Glutamatergic neuron (in vitro differentiated cells): ENCODE results near the gene APOL2. TPM values are rescaled to one million over a fixed set of nuclear protein-coding genes. Genes with fewer than 3 reads are reported as not detected.
"Not testable (repeated sequence)": the region's sequence is repeated elsewhere in the genome, so short reads cannot be mapped to it uniquely, and the experiment has no call there.

Experiments
- DNase-seq: peaks from one replicate; pipeline ENCODE4 v3.0.0; 2022
- H3K27ac Mint-ChIP-seq: one replicate; pipeline ENCODE4 v1.8.0; 2020; ENCODE audit warnings: mild to moderate bottlenecking, mixed read lengths, inconsistent platforms; ENCODE audit not compliant: unreplicated experiment
- H3K27me3 Mint-ChIP-seq: one replicate; pipeline ENCODE4 v1.8.0; 2020; ENCODE audit warnings: mild to moderate bottlenecking, moderate library complexity, mixed read lengths, inconsistent platforms; ENCODE audit not compliant: unreplicated experiment
- H3K36me3 Mint-ChIP-seq: one replicate; pipeline ENCODE4 v1.8.0; 2020; ENCODE audit warnings: mild to moderate bottlenecking, mixed read lengths, inconsistent platforms; ENCODE audit not compliant: unreplicated experiment
- H3K4me1 Mint-ChIP-seq: one replicate; pipeline ENCODE4 v1.8.0; 2020; ENCODE audit warnings: mild to moderate bottlenecking, low read depth, mixed read lengths, inconsistent platforms; ENCODE audit not compliant: unreplicated experiment
- H3K4me3 Mint-ChIP-seq: one replicate; pipeline ENCODE4 v1.8.0; 2020; ENCODE audit warnings: mild to moderate bottlenecking, mixed read lengths, inconsistent platforms; ENCODE audit not compliant: unreplicated experiment
- H3K9me3 Mint-ChIP-seq: one replicate; pipeline ENCODE4 v1.8.0; 2020; ENCODE audit warnings: mild to moderate bottlenecking, moderate library complexity, mixed read lengths, inconsistent platforms; ENCODE audit not compliant: unreplicated experiment
- total RNA-seq: library from RNA; stranded (reverse); fragmentation: NEBNext Ultra II Directional; extraction: Animal tissue kit (Norgen Biotek cat#: 25700); gene quantifications from one replicate; pipeline ENCODE4 v1.2.1, GENCODE V29; 2021; ENCODE audit not compliant: unreplicated experiment
- TF ChIP-seq, protein P1 (sequence below): fragments of 200-600 bp; sonication (generic); IDR thresholded peaks from one replicate; pipeline ENCODE4 v1.5.0; 2021; ENCODE audit not compliant: partially characterized antibody, unreplicated experiment

Gene APOL2
- total RNA-seq, 1 donor from 2014 or later, result not detected

DNA sequence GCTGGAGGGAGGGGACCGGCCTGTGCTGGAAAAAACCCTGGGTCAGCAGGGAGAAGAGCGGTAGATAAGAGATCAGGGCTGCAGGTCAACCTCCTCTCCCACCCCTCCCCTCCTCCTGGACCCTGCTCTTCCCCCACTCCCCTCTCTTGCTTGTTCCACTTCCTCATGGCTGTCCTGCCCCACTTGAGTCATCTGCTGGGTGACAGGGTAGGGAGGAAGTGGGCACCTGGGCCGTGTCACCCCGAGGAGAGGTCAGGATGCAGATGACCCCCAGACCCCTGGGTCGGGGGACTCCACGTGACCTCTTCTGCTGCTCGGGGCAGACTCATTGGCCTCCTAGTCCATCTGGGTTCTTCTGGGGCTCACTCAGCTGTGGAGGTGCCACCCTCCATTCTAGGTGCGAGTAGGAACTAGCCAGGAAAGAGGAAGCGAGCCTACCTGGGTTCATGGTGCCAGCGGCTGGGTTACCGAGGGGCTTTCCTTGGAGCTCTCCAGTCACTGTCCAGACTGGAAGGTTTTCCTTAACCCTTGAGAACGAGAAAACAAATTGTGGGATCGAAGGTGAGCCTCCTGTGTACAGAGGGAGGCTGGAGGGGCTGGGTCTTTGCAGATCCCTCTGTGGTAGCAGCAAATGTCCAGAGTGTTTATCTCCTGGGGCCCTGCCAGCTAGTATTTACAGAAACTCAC, 6.5 kb downstream of the APOL2 start:
- H3K27ac Mint-ChIP-seq, result no peak overlapping the region
- H3K4me1 Mint-ChIP-seq, result no peaks in the 10 kb centered on the region
- no peak overlapping the region for H3K4me3 Mint-ChIP-seq
- H3K9me3 Mint-ChIP-seq, result no peaks in the 10 kb centered on the region
- TF ChIP-seq, protein P1, sequence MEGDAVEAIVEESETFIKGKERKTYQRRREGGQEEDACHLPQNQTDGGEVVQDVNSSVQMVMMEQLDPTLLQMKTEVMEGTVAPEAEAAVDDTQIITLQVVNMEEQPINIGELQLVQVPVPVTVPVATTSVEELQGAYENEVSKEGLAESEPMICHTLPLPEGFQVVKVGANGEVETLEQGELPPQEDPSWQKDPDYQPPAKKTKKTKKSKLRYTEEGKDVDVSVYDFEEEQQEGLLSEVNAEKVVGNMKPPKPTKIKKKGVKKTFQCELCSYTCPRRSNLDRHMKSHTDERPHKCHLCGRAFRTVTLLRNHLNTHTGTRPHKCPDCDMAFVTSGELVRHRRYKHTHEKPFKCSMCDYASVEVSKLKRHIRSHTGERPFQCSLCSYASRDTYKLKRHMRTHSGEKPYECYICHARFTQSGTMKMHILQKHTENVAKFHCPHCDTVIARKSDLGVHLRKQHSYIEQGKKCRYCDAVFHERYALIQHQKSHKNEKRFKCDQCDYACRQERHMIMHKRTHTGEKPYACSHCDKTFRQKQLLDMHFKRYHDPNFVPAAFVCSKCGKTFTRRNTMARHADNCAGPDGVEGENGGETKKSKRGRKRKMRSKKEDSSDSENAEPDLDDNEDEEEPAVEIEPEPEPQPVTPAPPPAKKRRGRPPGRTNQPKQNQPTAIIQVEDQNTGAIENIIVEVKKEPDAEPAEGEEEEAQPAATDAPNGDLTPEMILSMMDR, result no peak
- no peaks in the 10 kb centered on the region for H3K27me3 Mint-ChIP-seq
- no peak for DNase-seq
- peaks cover 9% of the 10 kb centered on the region for H3K36me3 Mint-ChIP-seq

DNA sequence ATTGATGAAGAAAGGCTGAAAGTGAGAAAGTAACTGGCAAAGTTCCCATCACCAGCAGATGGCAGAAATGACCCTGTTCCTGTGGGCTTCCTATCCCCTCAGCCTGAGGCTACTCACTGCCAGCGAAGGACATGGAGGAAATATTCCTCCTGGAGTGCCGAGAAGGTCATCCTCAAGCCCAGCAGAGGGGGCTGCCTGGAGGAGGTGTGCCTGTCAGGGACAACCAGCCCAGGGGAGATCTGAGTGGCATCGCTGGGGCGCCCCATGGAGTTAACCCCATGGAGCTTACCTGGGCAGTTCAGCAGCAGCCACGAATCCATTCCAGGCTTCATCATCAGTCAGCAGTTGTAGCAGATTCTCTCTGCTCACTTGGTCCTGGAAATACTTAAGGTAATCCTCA, 8.3 kb downstream of the APOL2 start:
- H3K27me3 Mint-ChIP-seq, H3K36me3 Mint-ChIP-seq, DNase-seq, H3K27ac Mint-ChIP-seq, H3K4me1 Mint-ChIP-seq, H3K9me3 Mint-ChIP-seq, H3K4me3 Mint-ChIP-seq: not testable (repeated sequence)

DNA sequence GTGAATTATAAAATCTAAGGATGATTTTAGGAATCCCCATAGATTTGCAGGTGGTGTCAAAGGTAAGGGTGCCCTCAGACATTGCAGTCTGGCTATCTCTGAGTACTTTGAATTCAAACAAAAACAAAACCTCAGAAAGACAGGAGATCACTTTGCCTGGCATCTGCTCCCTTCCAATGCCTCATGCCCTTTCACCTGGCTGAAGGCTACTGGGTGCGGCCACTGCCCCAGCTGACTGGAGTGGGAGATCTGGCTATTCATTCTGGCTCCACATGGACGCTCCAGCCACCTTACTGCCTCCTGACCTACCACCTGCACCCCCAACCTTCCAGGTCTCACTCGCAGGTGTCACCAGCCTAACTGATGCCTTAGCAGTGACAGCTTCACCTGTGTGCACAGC, 9.7 kb downstream of the APOL2 start:
- not testable (repeated sequence) for H3K9me3 Mint-ChIP-seq, H3K27me3 Mint-ChIP-seq, H3K27ac Mint-ChIP-seq, H3K4me3 Mint-ChIP-seq, H3K4me1 Mint-ChIP-seq, DNase-seq, H3K36me3 Mint-ChIP-seq

DNA sequence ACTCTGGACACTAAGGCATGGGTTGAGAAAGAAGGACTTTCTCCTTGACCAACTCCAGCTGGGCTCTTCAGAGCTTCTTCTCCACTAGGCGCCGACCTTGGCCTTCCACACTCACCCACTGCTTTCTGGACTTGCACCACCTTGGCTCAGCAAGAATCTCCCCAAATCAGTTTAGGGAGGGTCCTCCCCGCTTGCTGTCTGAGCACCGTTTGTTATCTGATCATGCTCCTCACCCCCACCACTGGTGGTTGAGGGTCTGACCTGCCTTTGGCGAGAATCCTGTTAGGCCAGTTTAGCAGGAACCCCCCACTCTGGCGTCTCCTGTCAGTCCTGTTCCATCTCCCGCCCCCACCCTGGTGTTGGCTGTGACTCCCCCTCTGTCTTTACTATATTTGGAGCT, 10.4 kb downstream of the APOL2 start:
- H3K27ac Mint-ChIP-seq, result no peak overlapping the region
- TF ChIP-seq, protein P1, result no peak
- no peaks in the 10 kb centered on the region for H3K27me3 Mint-ChIP-seq
- H3K4me1 Mint-ChIP-seq, result no peaks in the 10 kb centered on the region
- no peaks in the 10 kb centered on the region for H3K36me3 Mint-ChIP-seq
- DNase-seq, result no peak
- peaks cover 2% of the 10 kb centered on the region for H3K9me3 Mint-ChIP-seq
- H3K4me3 Mint-ChIP-seq, result no peak overlapping the region

DNA sequence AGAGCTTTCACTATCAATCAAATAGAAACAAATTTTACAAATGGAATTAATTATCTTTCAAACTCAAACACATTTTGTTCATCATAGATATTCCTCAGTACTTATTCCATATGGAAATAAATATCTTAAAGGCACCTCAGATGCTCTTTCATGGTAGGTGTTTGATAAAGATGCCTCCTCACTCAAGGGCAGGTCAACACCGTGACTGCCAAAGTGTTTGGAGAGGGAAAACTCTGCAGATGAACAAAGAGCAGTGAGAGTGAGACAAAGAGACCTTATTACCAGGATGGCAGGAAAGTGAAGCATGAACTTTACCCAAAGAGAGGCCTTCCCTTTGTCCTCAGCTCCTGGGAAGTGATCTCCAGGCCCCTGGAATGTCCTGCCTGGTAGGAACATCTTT, 11.0 kb downstream of the APOL2 start:
- not testable (repeated sequence) for H3K4me3 Mint-ChIP-seq, H3K9me3 Mint-ChIP-seq, DNase-seq, H3K27ac Mint-ChIP-seq, H3K36me3 Mint-ChIP-seq, H3K4me1 Mint-ChIP-seq, H3K27me3 Mint-ChIP-seq

DNA sequence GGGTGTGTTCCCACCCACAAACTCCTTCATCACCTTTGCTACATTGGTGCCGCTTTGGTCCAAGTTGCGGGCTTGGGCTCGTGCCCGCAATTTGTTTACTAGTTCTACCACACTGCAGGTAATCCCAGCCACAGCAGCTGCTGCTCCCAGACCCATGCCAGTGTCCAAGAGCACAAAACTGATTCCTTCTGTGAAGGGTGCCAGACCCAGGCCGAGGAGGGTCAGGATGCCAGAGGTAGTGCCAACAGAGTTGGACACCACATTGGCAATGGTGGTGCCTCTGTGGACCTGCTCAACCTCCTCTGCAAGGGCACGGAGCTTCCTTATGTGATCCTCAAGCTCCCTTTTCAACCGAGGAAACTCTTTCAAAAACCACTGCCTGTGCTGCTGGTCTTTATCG, 11.5 kb downstream of the APOL2 start:
- peaks cover 3% of the 10 kb centered on the region for H3K9me3 Mint-ChIP-seq
- H3K4me1 Mint-ChIP-seq, result no peaks in the 10 kb centered on the region
- no peaks in the 10 kb centered on the region for H3K36me3 Mint-ChIP-seq
- TF ChIP-seq, protein P1, result no peak
- DNase-seq, result no peak
- no peak overlapping the region for H3K4me3 Mint-ChIP-seq
- H3K27me3 Mint-ChIP-seq, result no peaks in the 10 kb centered on the region
- H3K27ac Mint-ChIP-seq, result no peak overlapping the region

DNA sequence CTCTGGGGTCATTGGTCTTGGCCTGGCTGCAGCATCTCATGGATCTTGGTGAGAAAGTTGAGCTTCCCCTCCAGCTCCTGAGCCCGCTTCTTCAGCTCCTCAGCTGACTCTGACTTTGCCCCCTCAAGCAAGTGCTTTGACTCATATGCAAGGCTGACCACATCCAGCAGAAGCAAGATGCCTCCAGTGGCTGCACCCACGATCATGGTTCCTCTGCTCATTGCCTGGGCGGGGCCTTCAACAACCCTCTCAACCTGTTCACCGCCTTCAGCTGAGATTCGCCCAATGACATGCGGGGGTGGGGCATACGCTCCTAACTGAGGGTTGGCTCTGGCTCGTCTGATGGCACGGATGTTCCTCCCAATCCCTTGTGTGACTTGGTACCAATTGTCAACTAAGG, 11.9 kb downstream of the APOL2 start:
- Mint-ChIP-seq H3K4me3 (no peak overlapping the region), H3K4me1 (no peaks in the 10 kb centered on the region), H3K9me3 (peaks cover 5% of the 10 kb centered on the region), H3K36me3 (no peaks in the 10 kb centered on the region), H3K27ac (no peak overlapping the region), H3K27me3 (no peaks in the 10 kb centered on the region)
- TF ChIP-seq, protein P1, result no peak
- DNase-seq, result no peak
